HAP-1 (cell line): Measurements from ENCODE around the gene PODXL2.
A peak's percentile ranks its signal among the peaks of the same experiment; 100 is the strongest.
"Not testable (repeated sequence)": the region's sequence is repeated elsewhere in the genome, so short reads cannot be mapped to it uniquely, and the experiment has no call there.

ENCODE experiments used
- DNase-seq, 2 experiments: peaks; one replicate each; pipeline ENCODE4 v3.0.0-alpha.2; 2016 to 2020; ENCODE audit warnings: low spot score in 2 of 2
- H3K27me3 ChIP-seq: fragments of 250-450 bp; sonication (Bioruptor Pico); 2 replicates; pipeline ENCODE4 v1.5.1; 2020; ENCODE audit warnings: low read depth, mild to moderate bottlenecking, moderate library complexity
- H3K36me3 ChIP-seq: fragments of 250-450 bp; sonication (Bioruptor Pico); replicated peaks from 2 replicates; pipeline ENCODE4 v1.5.1; 2020; ENCODE audit warnings: mild to moderate bottlenecking
- H3K4me1 ChIP-seq: fragments of 250-450 bp; sonication (Bioruptor Pico); 2 replicates; pipeline ENCODE4 v1.5.1; 2020; ENCODE audit warnings: mild to moderate bottlenecking
- H3K4me3 ChIP-seq: fragments of 250-450 bp; sonication (Bioruptor Pico); 2 replicates; pipeline ENCODE4 v1.5.1; 2020; ENCODE audit warnings: mild to moderate bottlenecking, moderate library complexity
- H3K9me3 ChIP-seq: fragments of 250-450 bp; sonication (Bioruptor Pico); 2 replicates; pipeline ENCODE4 v1.5.1; 2020; ENCODE audit warnings: mild to moderate bottlenecking, moderate library complexity
- in situ Hi-C: fragments of 300-500 bp; cut with MboI; formaldehyde crosslinking; loops from 3 replicates; pipeline ENCODE4 v1.14.3; 2020; ENCODE audit warnings: low sequenced_read_pairs, inconsistent platforms, mixed read lengths

Gene PODXL2

GRCh38 chr3:127692501-127693335 is 63.7 kb downstream of the PODXL2 start:
- Histone ChIP-seq H3K4me3 (no peak overlapping the region), H3K27me3 (no peaks in the 10 kb centered on the region), H3K4me1 (peaks cover 3% of the 10 kb centered on the region; the same call in 1 of the 2 replicates), H3K36me3 (no peaks in the 10 kb centered on the region), H3K9me3 (no peaks in the 10 kb centered on the region)
- DNase-seq: no peak
- in situ Hi-C loops: loop anchor here (25.0 kb wide), 1 partner anchor 270 kb away; no protein-coding TSS in a partner anchor

- in situ Hi-C loops: loop anchor here (25.0 kb wide), 1 partner anchor 269 kb away; no protein-coding TSS in a partner anchor
- Histone ChIP-seq H3K36me3 (no peaks in the 10 kb centered on the region), H3K4me1 (peaks cover 3% of the 10 kb centered on the region; the same call in 1 of the 2 replicates), H3K9me3 (no peaks in the 10 kb centered on the region; the same call in 1 of the 2 replicates), H3K27me3 (no peaks in the 10 kb centered on the region), H3K4me3 (no peak overlapping the region)
- DNase-seq: no peak
These were observed 64.4 kb downstream of the PODXL2 start for GRCh38 chr3:127693336-127693843.

GRCh38 chr3:127694467-127695215 is 65.7 kb downstream of the PODXL2 start:
- Histone ChIP-seq H3K4me3 (no peak overlapping the region), H3K27me3 (no peaks in the 10 kb centered on the region), H3K4me1 (peaks cover 3% of the 10 kb centered on the region; the same call in 1 of the 2 replicates), H3K9me3 (no peaks in the 10 kb centered on the region; the same call in 1 of the 2 replicates), H3K36me3 (no peaks in the 10 kb centered on the region)
- in situ Hi-C loops: loop anchor here (25.0 kb wide), 1 partner anchor 268 kb away; no protein-coding TSS in a partner anchor
- DNase-seq: peak in 1 of 2 experiments; percentile 49

- in situ Hi-C loops: loop anchor here (25.0 kb wide), 1 partner anchor 265 kb away; no protein-coding TSS in a partner anchor
- Histone ChIP-seq H3K36me3 (no peaks in the 10 kb centered on the region), H3K27me3 (no peaks in the 10 kb centered on the region), H3K9me3 (no peaks in the 10 kb centered on the region; the same call in 1 of the 2 replicates), H3K4me3 (no peak overlapping the region), H3K4me1 (peaks cover 3% of the 10 kb centered on the region; the same call in 1 of the 2 replicates)
- DNase-seq: peak; percentile 69 to 84
These were observed 68.7 kb downstream of the PODXL2 start for GRCh38 chr3:127697551-127698240.

- H3K36me3 ChIP-seq: no peaks in the 10 kb centered on the region
- no peak overlapping the region for H3K4me3 ChIP-seq
- no peaks in the 10 kb centered on the region for H3K27me3 ChIP-seq
- no peak for DNase-seq
- in situ Hi-C loops: loop anchor here (25.0 kb wide), 1 partner anchor 264 kb away; no protein-coding TSS in a partner anchor
- H3K4me1 ChIP-seq: peaks cover 3% of the 10 kb centered on the region; the same call in 1 of the 2 replicates
- no peaks in the 10 kb centered on the region; the same call in 1 of the 2 replicates for H3K9me3 ChIP-seq
These were observed 69.3 kb downstream of the PODXL2 start for GRCh38 chr3:127698286-127698685.

GRCh38 chr3:127698691-127699415 is 69.9 kb downstream of the PODXL2 start:
- Histone ChIP-seq H3K4me1 (peaks cover 3% of the 10 kb centered on the region; the same call in 1 of the 2 replicates), H3K36me3 (no peaks in the 10 kb centered on the region), H3K9me3 (peaks cover 2% of the 10 kb centered on the region; the same call in 1 of the 2 replicates), H3K4me3 (no peak overlapping the region), H3K27me3 (no peaks in the 10 kb centered on the region)
- in situ Hi-C loops: loop anchor here (25.0 kb wide), 1 partner anchor 263 kb away; no protein-coding TSS in a partner anchor
- DNase-seq: no peak

- Histone ChIP-seq H3K4me3 (no peak overlapping the region), H3K36me3 (no peaks in the 10 kb centered on the region), H3K27me3 (no peaks in the 10 kb centered on the region), H3K4me1 (peaks cover 3% of the 10 kb centered on the region; the same call in 1 of the 2 replicates), H3K9me3 (peaks cover 2% of the 10 kb centered on the region; the same call in 1 of the 2 replicates)
- in situ Hi-C loops: loop anchor here (25.0 kb wide), 1 partner anchor 263 kb away; no protein-coding TSS in a partner anchor
- no peak for DNase-seq
These were observed 70.7 kb downstream of the PODXL2 start for GRCh38 chr3:127699416-127700300.

GRCh38 chr3:127700406-127700805 is 71.4 kb downstream of the PODXL2 start:
- Histone ChIP-seq H3K36me3 (no peaks in the 10 kb centered on the region), H3K27me3 (no peaks in the 10 kb centered on the region), H3K9me3 (peaks cover 2% of the 10 kb centered on the region; the same call in 1 of the 2 replicates), H3K4me1 (peaks cover 3% of the 10 kb centered on the region; the same call in 1 of the 2 replicates), H3K4me3 (no peak overlapping the region)
- in situ Hi-C loops: no loop called here
- no peak for DNase-seq

GRCh38 chr3:127701280-127701911 is 72.4 kb downstream of the PODXL2 start:
- Histone ChIP-seq H3K36me3 (no peaks in the 10 kb centered on the region), H3K27me3 (no peaks in the 10 kb centered on the region), H3K4me1 (peaks cover 3% of the 10 kb centered on the region; the same call in 1 of the 2 replicates), H3K4me3 (no peak overlapping the region), H3K9me3 (peaks cover 2% of the 10 kb centered on the region; the same call in 1 of the 2 replicates)
- in situ Hi-C loops: no loop called here
- DNase-seq: no peak

GRCh38 chr3:127702151-127702578 is 73.2 kb downstream of the PODXL2 start:
- Histone ChIP-seq H3K27me3 (no peaks in the 10 kb centered on the region), H3K4me3 (no peak overlapping the region), H3K9me3 (peaks cover 2% of the 10 kb centered on the region; the same call in 1 of the 2 replicates), H3K36me3 (no peaks in the 10 kb centered on the region), H3K4me1 (peaks cover 3% of the 10 kb centered on the region; the same call in 1 of the 2 replicates)
- in situ Hi-C loops: no loop called here
- DNase-seq: no peak

- H3K36me3 ChIP-seq, H3K4me1 ChIP-seq, in situ Hi-C loops, H3K9me3 ChIP-seq, H3K27me3 ChIP-seq, DNase-seq, H3K4me3 ChIP-seq: not testable (repeated sequence)
These were observed 75.9 kb downstream of the PODXL2 start for GRCh38 chr3:127704840-127705239.
